Raji (cell line): ENCODE measurements around the gene PHYHIPL.

Experiments
- POLR2A ChIP-seq: IDR thresholded peaks from 2 replicates; pipeline ENCODE4 v1.6.1; 2011; ENCODE audit warnings: low read depth, low read length, control low read depth; ENCODE audit not compliant: insufficient read depth

PHYHIPL gene

DNA sequence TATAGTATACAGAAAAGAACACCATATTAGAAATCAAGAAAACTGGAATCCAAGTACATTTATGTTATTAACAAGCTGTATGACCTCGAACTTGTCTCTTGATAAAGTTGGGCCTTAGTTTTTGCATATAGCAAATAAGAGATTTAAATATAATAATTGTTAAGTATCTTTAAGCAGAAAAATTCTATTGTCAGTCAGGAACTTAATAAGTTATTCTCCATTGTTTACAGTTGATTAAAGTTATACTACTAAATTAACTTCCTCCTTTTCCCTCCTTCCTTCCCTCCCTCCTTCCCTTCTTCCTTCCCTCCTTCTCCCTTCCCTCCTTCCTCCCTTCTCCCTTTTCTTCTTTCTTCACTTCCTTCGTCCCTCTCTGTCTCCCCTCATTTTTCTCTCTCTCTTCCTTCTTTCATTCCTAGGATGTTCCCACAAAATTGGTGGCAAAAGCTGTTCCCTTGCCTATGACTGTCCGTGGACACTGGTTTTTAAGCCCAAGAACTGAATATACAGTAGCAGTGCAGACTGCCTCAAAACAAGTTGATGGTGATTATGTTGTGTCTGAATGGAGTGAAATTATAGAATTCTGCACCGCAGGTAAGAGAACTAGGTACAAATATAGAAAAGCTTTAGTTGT is 59.7 kb downstream of the PHYHIPL start:
- no peak for TF ChIP-seq POLR2A

DNA sequence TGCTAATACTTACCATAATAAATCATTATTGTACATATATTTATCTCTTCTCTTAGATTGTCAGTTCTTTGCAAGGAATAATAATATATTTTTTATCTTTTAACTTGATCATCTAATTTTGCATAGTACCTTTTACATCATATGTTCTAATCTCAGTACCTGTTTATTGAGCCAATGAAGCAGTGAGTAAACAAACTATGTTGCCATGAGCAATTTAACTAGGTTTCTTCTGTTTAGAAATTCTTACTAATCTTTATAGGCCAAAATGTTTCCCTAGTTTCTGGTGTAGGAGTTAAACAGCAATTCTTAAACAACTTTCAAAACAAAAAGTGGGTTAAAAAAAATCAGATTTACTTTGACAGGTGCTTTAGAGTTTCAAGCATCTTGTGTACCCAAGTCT is 61.3 kb downstream of the PHYHIPL start:
- no peak for TF ChIP-seq POLR2A

DNA sequence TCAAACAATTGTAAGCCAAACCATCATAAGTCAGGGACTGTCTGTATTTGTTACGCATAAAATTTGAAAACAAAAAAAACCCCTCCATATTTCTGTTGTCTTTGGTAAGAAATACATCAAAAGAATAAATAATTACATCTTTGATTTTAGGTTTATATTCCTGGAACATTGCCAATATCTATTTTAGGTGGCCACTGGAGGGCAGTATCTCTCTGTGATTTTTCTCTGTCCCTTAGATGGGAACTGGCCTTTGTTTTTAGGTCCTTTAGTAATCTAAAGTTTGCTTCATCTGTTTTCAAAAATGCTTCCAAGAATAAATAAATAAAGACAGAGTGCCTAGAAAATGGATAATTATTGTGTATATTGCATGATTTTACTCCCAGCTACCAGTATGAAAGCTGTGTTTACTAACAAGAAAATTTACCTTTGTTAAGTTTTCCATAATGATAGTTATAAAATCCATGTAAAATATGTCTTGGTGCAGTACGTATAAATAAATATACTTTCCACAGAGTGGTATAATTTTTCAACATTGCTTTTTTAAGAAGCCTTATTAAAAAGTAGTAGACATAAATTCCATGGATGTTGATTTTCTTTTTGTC is 64.2 kb downstream of the PHYHIPL start:
- TF ChIP-seq POLR2A = no peak

DNA sequence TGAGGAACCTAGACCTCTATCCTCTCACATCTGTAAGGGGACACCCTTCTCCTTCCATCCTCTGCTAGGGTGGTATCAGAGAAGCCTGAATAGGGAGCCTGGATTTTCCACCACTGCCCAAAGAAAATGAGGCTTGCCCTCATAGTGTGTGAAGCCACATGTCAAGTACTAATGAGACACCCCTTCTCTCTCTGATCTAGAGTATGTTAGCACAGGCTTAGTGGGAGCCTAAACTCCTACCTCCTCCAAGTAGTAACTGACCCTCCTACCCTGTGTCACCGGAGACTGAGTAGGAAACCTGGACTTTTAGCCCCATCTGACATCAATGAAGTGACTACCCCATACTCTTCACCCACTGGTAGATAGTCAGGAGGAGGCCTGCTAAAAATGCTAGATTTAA is 65.6 kb downstream of the PHYHIPL start:
- TF ChIP-seq POLR2A = no peak

DNA sequence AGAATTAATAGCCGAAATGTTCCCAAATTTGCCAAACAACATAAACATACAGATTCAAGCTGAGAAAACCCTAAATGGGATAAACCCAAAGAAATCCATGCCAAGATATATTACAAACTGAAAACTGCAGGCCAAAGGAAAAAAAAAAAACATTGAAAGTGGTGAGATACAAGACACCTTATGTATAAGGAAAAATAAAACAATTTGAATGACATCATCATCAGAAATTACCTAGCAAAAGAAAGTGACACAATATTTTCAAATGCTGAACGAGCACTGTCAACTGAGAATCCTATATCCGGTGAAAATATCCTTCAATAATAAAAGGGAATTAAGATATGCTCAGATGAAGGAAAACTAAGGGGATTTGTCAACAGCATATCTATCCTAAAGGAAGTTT is 66.5 kb downstream of the PHYHIPL start:
- TF ChIP-seq POLR2A = no peak

DNA sequence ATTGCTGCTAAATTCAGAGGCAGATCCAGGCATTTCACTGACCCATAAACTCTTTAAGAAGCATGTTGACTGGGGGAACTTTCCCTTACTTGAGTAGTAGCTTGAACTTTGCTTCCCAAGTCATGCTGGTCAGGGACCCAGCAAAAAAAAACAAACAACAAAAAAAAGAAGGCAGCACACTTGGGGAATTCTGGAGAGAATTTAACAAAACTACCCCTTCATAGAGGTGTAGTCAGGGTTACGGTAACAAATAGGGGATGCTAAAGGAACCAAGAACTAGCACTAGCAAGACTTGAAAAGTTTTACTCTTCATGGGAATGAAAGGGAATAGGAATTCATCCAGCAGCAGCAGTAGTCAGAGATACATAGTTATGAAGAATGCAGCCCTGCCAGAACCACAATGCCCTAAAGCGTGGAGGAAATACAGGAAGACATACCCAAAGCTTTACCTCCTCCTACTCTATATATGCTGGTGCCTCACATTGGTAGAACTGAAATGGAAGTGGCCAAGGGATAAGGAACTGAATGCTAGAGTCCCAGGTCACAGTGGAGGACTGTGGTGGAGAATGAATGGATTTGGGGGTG is 67.3 kb downstream of the PHYHIPL start:
- TF ChIP-seq POLR2A = no peak

DNA sequence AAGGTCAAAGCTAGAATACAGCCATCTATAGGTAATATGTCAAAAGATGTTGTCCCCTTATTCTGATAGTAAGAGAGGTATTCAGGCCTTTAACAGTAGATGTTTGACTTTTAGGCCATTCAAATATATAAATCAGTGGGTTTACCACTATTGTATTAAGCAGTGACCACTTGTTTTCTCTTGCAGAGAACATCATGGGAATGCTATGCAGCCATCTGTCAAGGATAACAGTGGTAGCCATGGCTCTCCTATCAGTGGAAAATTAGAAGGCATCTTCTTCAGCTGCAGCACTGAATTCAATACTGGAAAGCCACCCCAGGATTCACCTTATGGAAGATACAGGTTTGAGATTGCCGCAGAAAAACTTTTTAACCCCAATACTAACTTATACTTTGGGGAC is 68.4 kb downstream of the PHYHIPL start:
- no peak for TF ChIP-seq POLR2A

DNA sequence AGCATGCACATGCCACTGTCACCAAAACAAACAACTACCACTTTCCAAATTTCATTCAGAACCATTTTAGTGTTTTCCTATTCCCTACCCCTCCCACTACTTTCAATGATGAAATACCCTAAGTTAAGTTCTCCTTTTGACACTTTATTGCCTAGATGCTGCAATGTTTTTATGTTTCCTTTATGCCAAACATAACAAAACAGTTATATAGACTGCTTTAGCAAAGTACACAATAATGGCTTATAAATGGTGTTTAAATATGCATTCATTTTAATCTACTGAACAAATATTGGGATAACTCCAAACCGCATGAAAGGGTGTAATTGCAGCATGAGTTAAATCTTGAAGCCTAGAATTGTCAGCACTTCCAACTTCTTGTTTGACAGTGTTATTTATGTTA is 69.2 kb downstream of the PHYHIPL start:
- no peak for TF ChIP-seq POLR2A

DNA sequence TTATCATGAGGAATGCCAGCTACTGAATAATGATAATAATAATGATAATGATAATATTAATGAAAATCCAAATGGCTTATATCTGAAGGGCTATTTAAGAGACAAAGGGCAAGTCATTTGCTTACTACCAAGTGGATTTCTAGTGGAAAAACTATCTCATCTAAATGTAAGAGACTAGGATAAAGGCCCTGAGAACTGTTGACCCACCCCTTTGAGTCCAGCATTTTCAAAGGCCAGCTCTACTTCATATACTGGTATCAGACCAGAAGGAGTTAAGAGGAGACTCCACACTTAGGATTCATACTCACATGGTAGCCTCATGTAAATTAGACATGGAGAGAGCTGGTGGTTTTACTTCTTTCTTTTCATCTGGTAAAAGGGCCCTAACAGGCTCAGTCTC is 76.0 kb downstream of the PHYHIPL start:
- no peak for TF ChIP-seq POLR2A

DNA sequence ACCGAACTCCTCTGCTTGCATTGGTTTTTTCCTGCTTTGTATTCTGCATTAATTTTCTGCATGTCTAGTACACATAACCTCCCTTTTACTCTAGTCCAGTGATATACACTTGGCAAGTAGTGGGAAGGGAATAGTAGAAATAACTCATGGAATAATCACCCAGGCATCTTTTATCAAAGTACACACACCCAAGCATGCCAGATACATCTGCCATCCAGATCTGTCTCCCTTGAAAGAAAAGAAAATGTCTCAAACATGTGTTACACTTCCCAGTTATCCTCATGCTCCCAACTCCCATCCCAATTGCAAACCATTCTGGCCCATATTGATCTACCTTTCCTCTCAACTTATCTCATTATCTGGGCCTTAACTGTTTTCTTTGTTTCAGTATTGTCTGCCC is 79.0 kb downstream of the PHYHIPL start:
- no peak for TF ChIP-seq POLR2A

DNA sequence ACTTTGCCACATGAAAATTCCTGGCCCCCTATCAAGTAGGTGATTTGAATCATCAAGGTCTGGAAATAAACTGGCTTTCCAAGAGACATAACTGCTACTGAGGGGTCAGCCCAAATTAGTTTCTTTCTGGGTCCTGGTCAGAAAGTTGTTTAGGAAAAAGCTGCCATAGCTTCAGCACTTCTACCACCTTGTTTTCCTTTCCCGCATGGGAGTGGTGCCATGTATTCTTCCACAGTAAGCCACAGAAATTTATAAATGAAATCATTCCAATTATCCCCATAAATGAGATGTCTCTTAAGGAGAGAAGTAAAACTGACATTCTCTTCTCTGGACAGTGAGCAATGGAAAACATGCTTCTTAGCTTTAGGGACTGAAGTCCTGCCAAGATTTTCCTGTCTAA is 80.8 kb downstream of the PHYHIPL start:
- TF ChIP-seq POLR2A = no peak

DNA sequence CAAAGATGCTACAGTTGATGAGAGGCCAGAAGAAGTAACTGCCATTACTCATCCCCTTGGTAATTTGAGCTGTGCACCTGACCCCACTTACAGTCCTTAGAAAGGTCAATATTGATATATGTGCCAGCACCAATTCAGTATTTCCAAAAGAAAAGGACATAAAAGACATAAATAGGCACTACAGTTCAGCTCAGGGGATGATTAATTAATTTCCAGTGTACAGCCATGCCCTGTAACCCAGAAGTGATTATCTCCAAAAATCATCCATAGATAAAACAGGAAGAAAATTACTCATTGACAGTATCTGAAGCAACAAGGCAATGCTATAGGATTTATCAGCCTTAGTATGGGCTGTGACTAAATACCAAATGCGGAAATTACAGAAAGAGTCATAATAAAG is 82.4 kb downstream of the PHYHIPL start:
- no peak for TF ChIP-seq POLR2A

DNA sequence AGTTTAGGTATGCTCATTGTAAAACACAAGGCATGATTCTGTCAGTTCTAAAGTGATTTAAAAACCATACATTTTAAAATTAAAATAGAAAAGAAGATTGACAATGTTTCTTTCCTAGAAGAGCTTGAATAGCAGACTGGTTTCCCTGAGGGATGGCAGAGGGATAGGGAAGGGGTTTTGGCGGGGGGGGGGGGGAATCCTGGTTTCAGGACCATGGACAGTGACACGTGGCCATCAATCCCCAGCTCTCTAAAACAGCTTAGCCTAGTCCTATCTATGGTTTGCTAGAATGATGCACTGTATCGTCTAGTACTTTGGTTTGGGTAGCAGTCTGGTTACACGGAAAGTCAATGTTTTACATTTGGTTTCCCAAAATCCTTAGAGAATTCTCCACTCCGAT is 88.7 kb downstream of the PHYHIPL start:
- no peak for TF ChIP-seq POLR2A

DNA sequence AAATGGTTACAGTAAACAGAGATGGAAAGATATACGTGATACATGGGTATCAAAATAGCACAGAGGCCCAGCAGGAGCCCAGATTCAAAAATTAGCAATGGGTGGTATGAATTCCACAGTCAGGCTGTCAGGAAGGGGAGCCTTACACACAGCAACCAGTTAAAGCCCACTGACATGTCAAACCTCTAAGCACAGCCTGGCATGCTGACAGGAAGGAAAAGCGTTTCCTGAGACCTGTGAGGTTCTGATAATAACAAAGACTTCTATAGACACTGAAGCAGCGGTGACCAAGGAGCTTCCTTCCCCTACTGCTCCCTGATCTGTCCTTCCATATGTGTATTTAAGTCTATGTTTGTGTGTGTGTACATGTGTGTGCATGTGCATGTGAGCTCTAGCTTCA is 89.9 kb downstream of the PHYHIPL start:
- TF ChIP-seq POLR2A = no peak

DNA sequence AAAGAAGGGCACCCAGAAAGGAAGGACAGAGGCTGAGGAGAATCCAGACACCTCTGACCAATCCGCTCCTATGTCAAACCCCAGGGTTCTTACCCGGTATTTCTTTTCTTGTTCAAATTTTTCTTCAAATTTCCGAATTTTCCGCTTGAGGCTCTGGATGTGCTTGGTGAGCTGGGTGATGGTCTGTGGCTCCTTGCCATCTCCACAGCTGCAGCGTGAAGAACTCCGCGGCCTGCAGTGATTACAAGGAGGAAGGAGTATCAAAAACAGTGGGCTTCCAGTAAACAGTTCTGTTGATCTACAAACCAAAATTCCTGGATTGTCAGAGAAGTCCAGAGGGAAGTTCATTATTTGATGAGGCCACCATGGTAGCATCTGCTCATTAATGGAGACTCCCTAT is 92.0 kb downstream of the PHYHIPL start:
- TF ChIP-seq POLR2A = no peak

DNA sequence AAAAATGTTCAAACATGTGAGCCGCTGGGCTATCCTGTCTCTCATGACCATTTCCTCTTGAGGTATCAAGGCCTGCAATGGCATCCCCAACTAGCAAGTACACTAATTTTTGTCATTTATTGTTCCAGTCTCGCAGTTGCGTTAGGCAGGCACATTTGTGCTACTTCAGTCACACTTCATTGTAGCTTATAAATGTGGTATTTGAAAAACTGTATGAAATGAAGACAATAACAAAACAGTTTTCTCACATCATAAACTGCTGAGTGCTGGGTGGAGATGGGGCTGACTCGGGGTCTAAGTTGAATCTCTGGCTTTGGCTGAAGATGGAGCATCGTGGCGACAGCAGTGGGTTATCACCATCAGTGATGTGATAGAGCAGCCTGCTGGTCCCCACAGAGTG is 93.2 kb downstream of the PHYHIPL start:
- no peak for TF ChIP-seq POLR2A

DNA sequence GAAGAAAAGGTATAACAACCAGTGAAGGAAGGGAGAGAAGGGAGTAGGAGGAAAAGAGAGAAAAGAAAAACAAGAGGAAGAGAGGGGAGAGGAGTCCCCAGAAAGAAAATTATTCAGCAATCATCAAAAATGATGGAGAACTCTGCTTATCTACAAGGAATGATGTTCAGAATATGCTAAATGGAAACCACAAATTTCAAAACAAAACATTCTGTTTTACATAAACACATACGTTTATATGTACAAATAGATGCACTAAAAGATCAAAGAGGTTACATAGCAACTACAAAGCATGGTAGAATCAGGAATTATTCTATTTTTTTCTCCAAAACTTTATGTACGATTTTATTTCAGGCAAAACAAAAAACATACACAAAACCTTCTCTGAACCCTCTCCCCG is 94.0 kb downstream of the PHYHIPL start:
- no peak for TF ChIP-seq POLR2A
